Esophagus muscularis mucosa (tissue), 4 donors: Measurements from ENCODE around the gene ZRANB1. TPM values are rescaled to one million over a fixed set of nuclear protein-coding genes. Genes with fewer than 3 reads are reported as not detected.

ENCODE experiments used
- DNase-seq: peaks from one replicate; pipeline ENCODE4 v3.0.0-alpha.2; 2017; ENCODE audit errors: extremely low spot score
- H3K27ac ChIP-seq, 4 donors: fragments of 200-600 bp; sonication (generic); replicated peaks in 1 of 4; 1 replicate in 3 of 4; 2 replicates in 1 of 4; pipeline ENCODE4 v1.5.1; 2016 to 2019; ENCODE audit warnings: mild to moderate bottlenecking in 1 of 4
- H3K27me3 ChIP-seq, 4 donors: fragments of 200-600 bp; sonication (generic); one replicate each; pipeline versions ENCODE4 v1.5.1 to v1.6.0; 2016 to 2019
- H3K36me3 ChIP-seq, 4 donors: fragments of 200-600 bp; sonication (generic); one replicate each; pipeline ENCODE4 v1.5.1; 2016 to 2019
- H3K4me1 ChIP-seq, 4 donors: fragments of 200-600 bp; sonication (generic); one replicate each; pipeline ENCODE4 v1.5.1; 2016 to 2019
- H3K4me3 ChIP-seq, 4 donors: fragments of 200-600 bp; sonication (generic); 1 replicate in 2 of 4; 2 replicates in 2 of 4; pipeline ENCODE4 v1.5.1; 2016 to 2019; ENCODE audit warnings: mild to moderate bottlenecking in 4 of 4, moderate library complexity in 1 of 4
- H3K9me3 ChIP-seq, 4 donors: fragments of 200-600 bp; sonication (generic); 1 replicate in 3 of 4; 2 replicates in 1 of 4; pipeline ENCODE4 v1.5.1; 2016 to 2019
- EP300 ChIP-seq: sonication (generic); formaldehyde crosslinking; IDR thresholded peaks from one replicate; pipeline ENCODE4 v1.6.1; 2017; ENCODE audit warnings: antibody characterized with exemption
- POLR2A ChIP-seq: fragments of 450-650 bp; IDR thresholded peaks from one replicate; pipeline ENCODE4 v1.6.1; 2017; ENCODE audit warnings: antibody characterized with exemption, moderate library complexity, mild to moderate bottlenecking, low read depth
- POLR2AphosphoS5 ChIP-seq, 2 donors: sonication (generic); formaldehyde crosslinking; IDR thresholded peaks; one replicate each; pipeline ENCODE4 v1.6.1; 2017; ENCODE audit warnings: antibody characterized with exemption in 2 of 2
- WGBS: methylation state at CpG from one replicate; pipeline ENCODE4 v1.1.5; 2018; 5-methylcytosine and 5-hydroxymethylcytosine counted together
- intact Hi-C: fragments of 100-400 bp; cut with DNase I; formaldehyde crosslinking; loops from one replicate; pipeline ENCODE4 v1.15.1; 2023
- total RNA-seq, 4 donors: library from RNA; depleted of rRNA; stranded (reverse); fragments of >200 nt; gene quantifications; one replicate each; pipeline versions ENCODE4 v1.1.0 to v1.2.1, GENCODE V29; 2016
- TF ChIP-seq, protein P1 (sequence below), 3 experiments: fragments of 200-600 bp in 2 of 3; fragments of 450-650 bp in 1 of 3; sonication (generic) in 2 of 3; IDR thresholded peaks; one replicate each; pipeline ENCODE4 v1.5.1; 2017 to 2019; ENCODE audit warnings: antibody characterized with exemption in 3 of 3, mild to moderate bottlenecking in 2 of 3, moderate library complexity in 1 of 3

The ZRANB1 gene
- total RNA-seq, 4 donors from 2014 or later: 30.7 to 42.9 (median 34.8) TPM

DNA sequence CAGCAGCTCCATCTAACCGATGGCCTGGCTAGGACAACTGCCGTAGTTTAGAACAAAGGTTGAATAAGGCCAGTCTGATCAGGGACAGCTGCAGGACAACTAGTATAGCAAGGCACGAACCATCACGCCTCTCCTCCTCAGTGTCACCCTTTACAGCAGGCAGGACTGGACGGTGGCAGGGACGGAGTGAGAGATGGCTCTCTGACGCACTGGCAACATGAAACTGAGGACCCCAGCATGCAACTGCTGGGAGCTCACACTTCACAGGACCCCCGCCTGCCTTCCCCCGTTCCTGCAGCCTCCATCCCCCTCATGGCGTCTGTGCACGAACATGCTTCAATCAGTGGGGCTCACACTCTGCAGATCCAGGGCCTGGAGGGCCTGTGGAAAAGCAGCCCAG lies 53.7 kb downstream of the ZRANB1 start:
- Histone ChIP-seq H3K9me3 (no peaks in the 10 kb centered on the region), H3K27me3 (no peaks in the 10 kb centered on the region), H3K36me3 (peaks cover 60 to 97% (median 84%) of the 10 kb centered on the region in 4 donors), H3K27ac (no peak overlapping the region), H3K4me3 (no peak overlapping the region), H3K4me1 (peaks cover 31 to 40% (median 34%) of the 10 kb centered on the region in 4 donors)
- intact Hi-C loops: loop anchor here (5.0 to 10.0 kb wide), 2 partner anchors 149 to 167 kb away; partner anchors contain the start of gene CTBP2
- no peak for TF ChIP-seq POLR2AphosphoS5 (IDR thresholded peaks at IDR 0.05)
- no peak for TF ChIP-seq POLR2A
- TF ChIP-seq, protein P1, sequence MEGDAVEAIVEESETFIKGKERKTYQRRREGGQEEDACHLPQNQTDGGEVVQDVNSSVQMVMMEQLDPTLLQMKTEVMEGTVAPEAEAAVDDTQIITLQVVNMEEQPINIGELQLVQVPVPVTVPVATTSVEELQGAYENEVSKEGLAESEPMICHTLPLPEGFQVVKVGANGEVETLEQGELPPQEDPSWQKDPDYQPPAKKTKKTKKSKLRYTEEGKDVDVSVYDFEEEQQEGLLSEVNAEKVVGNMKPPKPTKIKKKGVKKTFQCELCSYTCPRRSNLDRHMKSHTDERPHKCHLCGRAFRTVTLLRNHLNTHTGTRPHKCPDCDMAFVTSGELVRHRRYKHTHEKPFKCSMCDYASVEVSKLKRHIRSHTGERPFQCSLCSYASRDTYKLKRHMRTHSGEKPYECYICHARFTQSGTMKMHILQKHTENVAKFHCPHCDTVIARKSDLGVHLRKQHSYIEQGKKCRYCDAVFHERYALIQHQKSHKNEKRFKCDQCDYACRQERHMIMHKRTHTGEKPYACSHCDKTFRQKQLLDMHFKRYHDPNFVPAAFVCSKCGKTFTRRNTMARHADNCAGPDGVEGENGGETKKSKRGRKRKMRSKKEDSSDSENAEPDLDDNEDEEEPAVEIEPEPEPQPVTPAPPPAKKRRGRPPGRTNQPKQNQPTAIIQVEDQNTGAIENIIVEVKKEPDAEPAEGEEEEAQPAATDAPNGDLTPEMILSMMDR (IDR thresholded peaks at IDR 0.05): no peak
- no peak for TF ChIP-seq EP300
- DNase-seq: no peak
- 90% methylated on average over 11 of the region's 11 CpGs for WGBS

DNA sequence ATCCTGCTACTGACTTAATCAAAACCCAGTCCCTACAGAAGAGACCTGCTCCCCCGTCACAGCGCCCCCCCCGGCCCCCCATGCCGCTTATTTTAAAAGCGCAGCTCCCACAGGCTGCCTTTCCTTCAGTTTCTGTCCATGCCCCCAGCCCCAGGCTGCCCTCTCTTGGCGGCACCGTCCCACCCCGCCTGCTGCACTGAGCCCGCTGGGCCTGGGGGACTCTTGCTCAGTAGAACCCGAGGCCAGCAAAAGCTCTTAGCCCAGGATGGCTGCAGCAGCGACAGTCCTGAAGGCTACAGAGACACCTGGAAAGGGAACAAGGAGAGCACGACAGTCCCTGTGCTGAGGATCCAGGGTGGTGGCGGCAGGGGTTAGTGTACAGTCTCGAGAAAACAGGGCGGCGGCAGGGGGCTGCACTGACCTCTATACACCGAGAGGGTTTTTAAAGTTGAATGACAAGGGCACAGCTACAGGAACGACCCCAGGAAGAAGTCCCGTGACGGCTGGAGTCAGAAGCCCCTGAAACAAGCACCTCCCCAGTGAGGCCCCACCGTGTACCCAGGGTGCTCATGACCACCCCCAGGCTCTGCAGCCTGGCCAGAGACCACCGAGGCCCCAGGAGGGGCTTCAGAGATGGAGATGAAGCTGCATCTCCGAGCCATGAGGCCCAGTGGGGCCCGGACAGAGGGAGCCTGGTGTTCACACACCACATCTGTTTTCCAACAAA lies 54.4 kb downstream of the ZRANB1 start:
- TF ChIP-seq EP300 (no peak), POLR2A (no peak), POLR2AphosphoS5 (IDR thresholded peaks at IDR 0.05) (no peak)
- TF ChIP-seq, protein P1 (IDR thresholded peaks at IDR 0.05): no peak
- Histone ChIP-seq H3K27me3 (no peaks in the 10 kb centered on the region), H3K27ac (no peak overlapping the region), H3K4me1 (peaks cover 38 to 46% (median 41%) of the 10 kb centered on the region in 4 donors), H3K36me3 (peaks cover 53 to 97% (median 83%) of the 10 kb centered on the region in 4 donors), H3K4me3 (no peak overlapping the region), H3K9me3 (no peaks in the 10 kb centered on the region)
- WGBS: 90% methylated on average over 22 of the region's 24 CpGs
- peak; percentile 47 for DNase-seq
- intact Hi-C loops: loop anchor here (5.0 to 10.0 kb wide), 2 partner anchors 149 to 166 kb away; partner anchors contain the start of gene CTBP2

DNA sequence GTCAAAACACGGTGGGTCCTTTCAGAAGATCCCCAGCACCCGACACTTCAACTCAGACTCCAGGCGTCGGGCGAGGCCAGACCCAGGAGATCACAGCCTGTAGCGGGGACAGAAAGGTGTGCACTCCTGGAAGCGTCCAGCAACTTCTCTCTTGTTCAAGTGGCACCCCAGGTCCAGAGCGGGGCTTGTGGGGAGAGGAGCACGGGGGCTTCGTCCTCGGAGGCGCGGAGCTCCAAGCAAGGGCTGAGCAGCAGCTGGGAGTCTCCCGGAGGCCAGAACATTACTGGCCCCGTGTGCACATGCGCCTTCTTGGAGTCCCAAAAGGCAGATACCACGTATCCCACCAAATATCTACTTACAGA lies 54.9 kb downstream of the ZRANB1 start:
- WGBS: 90% methylated on average over 10 of the region's 17 CpGs
- DNase-seq: no peak
- H3K27ac ChIP-seq: no peak overlapping the region
- peaks cover 47 to 97% (median 83%) of the 10 kb centered on the region in 4 donors for H3K36me3 ChIP-seq
- intact Hi-C loops: loop anchor here (5.0 to 10.0 kb wide), 2 partner anchors 148 to 165 kb away; partner anchors contain the start of gene CTBP2
- no peaks in the 10 kb centered on the region for H3K27me3 ChIP-seq
- no peak overlapping the region for H3K4me3 ChIP-seq
- H3K4me1 ChIP-seq: peaks cover 43 to 52% (median 47%) of the 10 kb centered on the region in 4 donors
- TF ChIP-seq POLR2AphosphoS5 (IDR thresholded peaks at IDR 0.05) (no peak), EP300 (no peak), POLR2A (no peak)
- TF ChIP-seq, protein P1 (IDR thresholded peaks at IDR 0.05): no peak
- H3K9me3 ChIP-seq: no peaks in the 10 kb centered on the region

DNA sequence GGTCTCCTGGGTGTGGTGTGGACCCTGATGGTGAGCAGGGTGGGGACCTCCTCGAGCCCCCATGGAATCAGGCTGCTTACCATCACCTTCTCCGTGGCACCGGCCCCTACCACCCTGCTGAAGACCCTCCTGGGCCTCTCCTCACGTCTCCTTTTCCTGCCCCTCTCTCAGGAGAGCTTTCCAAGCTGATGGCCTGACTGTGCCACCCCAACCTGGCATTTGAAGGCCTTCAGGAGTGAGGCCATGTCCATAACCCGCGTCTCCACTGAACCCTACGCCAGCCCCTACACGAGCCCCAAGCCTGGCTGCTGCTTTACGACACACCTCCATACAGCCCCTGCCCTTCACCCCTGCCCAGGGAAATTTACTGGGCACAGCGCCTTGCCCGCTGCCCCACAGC lies 55.4 kb downstream of the ZRANB1 start:
- no peak for DNase-seq

More for the DNA sequence above, 55.4 kb downstream of the ZRANB1 start:
- Histone ChIP-seq H3K4me1 (peaks cover 45 to 54% (median 48%) of the 10 kb centered on the region in 4 donors), H3K9me3 (no peaks in the 10 kb centered on the region), H3K36me3 (peaks cover 48 to 97% (median 86%) of the 10 kb centered on the region in 4 donors), H3K27me3 (no peaks in the 10 kb centered on the region), H3K4me3 (no peak overlapping the region), H3K27ac (no peak overlapping the region)
- 97% methylated on average over 11 of the region's 11 CpGs for WGBS
- TF ChIP-seq EP300 (no peak), POLR2A (no peak), POLR2AphosphoS5 (IDR thresholded peaks at IDR 0.05) (no peak)
- TF ChIP-seq, protein P1 (IDR thresholded peaks at IDR 0.05): no peak
- intact Hi-C loops: loop anchor here (5.0 to 10.0 kb wide), 2 partner anchors 147 to 165 kb away; partner anchors contain the start of gene CTBP2
